ENCODE measurements around the gene RPS3. TPM values are rescaled to one million over a fixed set of nuclear protein-coding genes. Genes with fewer than 3 reads are reported as not detected.

RPS3 gene
- total and polyA plus RNA-seq, 2 of the 13 experiments (the other 11 are each of a cell fraction or from before 2014, with no cell fraction given): 2,143 to 3,616 TPM

- no peak for TF ChIP-seq GTF3A (CRISPR knock-in tag; conservative IDR thresholded peaks at IDR 0.05)
- TF ChIP-seq ZFP1 (CRISPR knock-in tag; IDR thresholded peaks at IDR 0.05): no peak
- TF ChIP-seq HNRNPH1 (optimal IDR thresholded peaks at IDR 0.05; ENCODE audit: low read depth, low read length): peak; percentile 62
- peak; percentile 82 for TF ChIP-seq ZNF431 (CRISPR knock-in tag; IDR thresholded peaks at IDR 0.05; ENCODE audit: borderline replicate concordance, low read depth)
- TF ChIP-seq, protein P1, sequence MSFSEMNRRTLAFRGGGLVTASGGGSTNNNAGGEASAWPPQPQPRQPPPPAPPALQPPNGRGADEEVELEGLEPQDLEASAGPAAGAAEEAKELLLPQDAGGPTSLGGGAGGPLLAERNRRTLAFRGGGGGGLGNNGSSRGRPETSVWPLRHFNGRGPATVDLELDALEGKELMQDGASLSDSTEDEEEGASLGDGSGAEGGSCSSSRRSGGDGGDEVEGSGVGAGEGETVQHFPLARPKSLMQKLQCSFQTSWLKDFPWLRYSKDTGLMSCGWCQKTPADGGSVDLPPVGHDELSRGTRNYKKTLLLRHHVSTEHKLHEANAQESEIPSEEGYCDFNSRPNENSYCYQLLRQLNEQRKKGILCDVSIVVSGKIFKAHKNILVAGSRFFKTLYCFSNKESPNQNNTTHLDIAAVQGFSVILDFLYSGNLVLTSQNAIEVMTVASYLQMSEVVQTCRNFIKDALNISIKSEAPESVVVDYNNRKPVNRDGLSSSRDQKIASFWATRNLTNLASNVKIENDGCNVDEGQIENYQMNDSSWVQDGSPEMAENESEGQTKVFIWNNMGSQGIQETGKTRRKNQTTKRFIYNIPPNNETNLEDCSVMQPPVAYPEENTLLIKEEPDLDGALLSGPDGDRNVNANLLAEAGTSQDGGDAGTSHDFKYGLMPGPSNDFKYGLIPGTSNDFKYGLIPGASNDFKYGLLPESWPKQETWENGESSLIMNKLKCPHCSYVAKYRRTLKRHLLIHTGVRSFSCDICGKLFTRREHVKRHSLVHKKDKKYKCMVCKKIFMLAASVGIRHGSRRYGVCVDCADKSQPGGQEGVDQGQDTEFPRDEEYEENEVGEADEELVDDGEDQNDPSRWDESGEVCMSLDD (CRISPR knock-in tag; IDR thresholded peaks at IDR 0.05; ENCODE audit: borderline replicate concordance): peak; percentile 34; the same call in 1 of the 2 replicates
- TF ChIP-seq TRAFD1 (CRISPR knock-in tag; IDR thresholded peaks at IDR 0.05; ENCODE audit: borderline replicate concordance): no peak; the same call in 1 of the 2 replicates
- TF ChIP-seq TSC22D2 (CRISPR knock-in tag; IDR thresholded peaks at IDR 0.05; ENCODE audit: borderline replicate concordance): no peak
- TF ChIP-seq ZBTB46 (CRISPR knock-in tag; IDR thresholded peaks at IDR 0.05; ENCODE audit: borderline replicate concordance): no peak
- peak; percentile 71; the same call in 1 of the 2 replicates for TF ChIP-seq ZGPAT (CRISPR knock-in tag; IDR thresholded peaks at IDR 0.05)
- no peak for TF ChIP-seq ZNF558 (CRISPR knock-in tag; IDR thresholded peaks at IDR 0.05; ENCODE audit: borderline replicate concordance)
- no peak for TF ChIP-seq CSRNP2 (CRISPR knock-in tag; conservative IDR thresholded peaks at IDR 0.05; ENCODE audit: low read depth)
- TF ChIP-seq ZNF777 (CRISPR knock-in tag; IDR thresholded peaks at IDR 0.05): no peak; the same call in none of the 2 replicates
- peak; percentile 79 for TF ChIP-seq RBFOX2 (IDR thresholded peaks at IDR 0.05; ENCODE audit: low read depth, low read length)
- TF ChIP-seq, protein P2, sequence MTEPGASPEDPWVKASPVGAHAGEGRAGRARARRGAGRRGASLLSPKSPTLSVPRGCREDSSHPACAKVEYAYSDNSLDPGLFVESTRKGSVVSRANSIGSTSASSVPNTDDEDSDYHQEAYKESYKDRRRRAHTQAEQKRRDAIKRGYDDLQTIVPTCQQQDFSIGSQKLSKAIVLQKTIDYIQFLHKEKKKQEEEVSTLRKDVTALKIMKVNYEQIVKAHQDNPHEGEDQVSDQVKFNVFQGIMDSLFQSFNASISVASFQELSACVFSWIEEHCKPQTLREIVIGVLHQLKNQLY (CRISPR knock-in tag; IDR thresholded peaks at IDR 0.05): 0 out of 2 replicates have a peak, but pooled peaks have one; percentile 19
- no peak for TF ChIP-seq HDAC6 (IDR thresholded peaks at IDR 0.05; ENCODE audit: low read depth, low read length)
- TF ChIP-seq SUZ12 (IDR thresholded peaks at IDR 0.05; ENCODE audit: low read depth, low read length): no peak
- peak; percentile 87 for TF ChIP-seq SAP130 (CRISPR knock-in tag; IDR thresholded peaks at IDR 0.05; ENCODE audit: low read depth)
These were observed 47.3 kb upstream of the RPS3 start (continued) for GRCh38 chr11:75351791-75352587.

Measured in HepG2 (cell line).